Lower leg skin (tissue), 3 donors: ENCODE results near the gene MGRN1.

ENCODE experiments used
- POLR2A ChIP-seq, 2 donors: fragments of 450-650 bp; IDR thresholded peaks; one replicate each; pipeline ENCODE4 v1.6.1; 2016 to 2017; ENCODE audit warnings: antibody characterized with exemption in 2 of 2, mild to moderate bottlenecking in 1 of 2, moderate library complexity in 1 of 2
- TF ChIP-seq, protein P1 (sequence below), 3 donors: fragments of 450-650 bp; IDR thresholded peaks; one replicate each; pipeline ENCODE4 v1.5.1; 2016; ENCODE audit warnings: antibody characterized with exemption in 3 of 3, mild to moderate bottlenecking in 3 of 3, moderate library complexity in 2 of 3

DNA sequence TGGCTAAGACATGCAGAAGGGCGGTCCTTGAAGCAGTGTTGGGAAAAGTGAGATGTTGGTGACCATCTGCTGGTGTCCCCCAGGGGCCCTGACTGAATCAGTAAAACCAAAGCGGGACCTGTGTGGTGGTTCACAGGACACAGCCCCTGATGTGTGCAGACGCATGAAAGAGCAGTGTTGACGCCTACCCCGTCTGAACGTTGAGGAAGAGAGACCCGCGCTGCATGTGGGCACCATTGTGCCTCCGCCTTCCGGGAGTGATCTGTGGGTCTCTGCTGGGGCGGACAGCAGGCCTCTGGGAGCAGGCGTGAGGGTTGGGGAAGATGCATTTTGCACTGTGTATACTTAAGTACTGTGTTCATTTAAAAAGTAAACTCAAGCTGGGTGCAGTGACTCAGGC, 31.6 kb downstream of the MGRN1 start:
- TF ChIP-seq, protein P1, sequence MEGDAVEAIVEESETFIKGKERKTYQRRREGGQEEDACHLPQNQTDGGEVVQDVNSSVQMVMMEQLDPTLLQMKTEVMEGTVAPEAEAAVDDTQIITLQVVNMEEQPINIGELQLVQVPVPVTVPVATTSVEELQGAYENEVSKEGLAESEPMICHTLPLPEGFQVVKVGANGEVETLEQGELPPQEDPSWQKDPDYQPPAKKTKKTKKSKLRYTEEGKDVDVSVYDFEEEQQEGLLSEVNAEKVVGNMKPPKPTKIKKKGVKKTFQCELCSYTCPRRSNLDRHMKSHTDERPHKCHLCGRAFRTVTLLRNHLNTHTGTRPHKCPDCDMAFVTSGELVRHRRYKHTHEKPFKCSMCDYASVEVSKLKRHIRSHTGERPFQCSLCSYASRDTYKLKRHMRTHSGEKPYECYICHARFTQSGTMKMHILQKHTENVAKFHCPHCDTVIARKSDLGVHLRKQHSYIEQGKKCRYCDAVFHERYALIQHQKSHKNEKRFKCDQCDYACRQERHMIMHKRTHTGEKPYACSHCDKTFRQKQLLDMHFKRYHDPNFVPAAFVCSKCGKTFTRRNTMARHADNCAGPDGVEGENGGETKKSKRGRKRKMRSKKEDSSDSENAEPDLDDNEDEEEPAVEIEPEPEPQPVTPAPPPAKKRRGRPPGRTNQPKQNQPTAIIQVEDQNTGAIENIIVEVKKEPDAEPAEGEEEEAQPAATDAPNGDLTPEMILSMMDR (IDR thresholded peaks at IDR 0.05): no peak
- TF ChIP-seq POLR2A (IDR thresholded peaks at IDR 0.05): no peak
